ENCODE results near the gene ZBTB42.

DNA sequence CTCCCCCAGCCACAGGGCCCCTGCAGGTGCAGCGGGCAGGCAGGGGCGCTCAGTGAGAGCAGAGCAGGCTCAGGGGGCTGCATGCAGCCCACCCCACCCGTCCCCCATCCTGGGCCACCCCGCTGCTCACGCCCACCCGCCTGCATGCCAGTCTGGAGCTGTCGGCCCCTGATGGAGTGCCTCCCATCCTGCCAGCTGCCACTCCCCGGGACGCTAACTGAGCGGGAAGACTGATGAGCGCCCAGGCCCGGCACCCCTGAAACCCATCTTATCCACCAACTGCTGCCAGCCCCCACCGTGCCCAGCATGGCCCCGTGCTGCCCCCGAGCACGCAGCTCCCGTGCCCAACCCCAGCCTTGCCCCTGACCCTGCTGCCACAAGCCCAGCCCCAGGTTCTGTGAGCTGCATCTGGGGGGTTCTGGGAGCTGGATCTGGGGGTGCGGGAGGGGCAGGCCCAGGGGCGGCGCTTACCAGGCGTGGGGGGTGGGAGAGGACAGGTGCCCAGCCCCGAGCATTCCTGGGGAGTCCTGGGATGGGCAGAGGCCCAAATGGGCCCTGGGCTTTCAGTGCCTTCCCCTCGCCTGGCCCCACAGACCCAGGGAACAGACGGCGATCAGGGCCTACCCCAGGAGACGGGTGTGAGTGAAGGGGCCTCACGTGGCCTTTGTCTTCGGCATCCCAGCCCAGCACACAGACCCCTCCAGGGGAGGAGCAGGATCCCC, 18.7 kb upstream of the ZBTB42 start:
- TF ChIP-seq CTCF (IDR thresholded peaks at IDR 0.05): no peak
- TF ChIP-seq POLR2AphosphoS5 (IDR thresholded peaks at IDR 0.05): no peak

All from transverse colon (tissue), 4 donors.